Right renal cortex interstitium (tissue), 3 donors: ENCODE measurements around the gene NEK8. TPM values are rescaled to one million over a fixed set of nuclear protein-coding genes. Genes with fewer than 3 reads are reported as not detected.
"Not testable (repeated sequence)": the region's sequence is repeated elsewhere in the genome, so short reads cannot be mapped to it uniquely, and the experiment has no call there.

ENCODE experiments used
- DNase-seq, 3 donors: peaks; one replicate each; pipeline ENCODE4 v3.0.0-alpha.2; 2013; ENCODE audit warnings: low read depth in 3 of 3, low spot score in 2 of 3
- polyA plus RNA-seq, 3 donors: library from polyadenylated mRNA; unstranded; fragments of 120-200 nt; gene quantifications; one replicate each; pipeline ENCODE4 v1.2.1, GENCODE V29; 2013; ENCODE audit not compliant: insufficient read length in 3 of 3

The NEK8 gene
- polyA plus RNA-seq, 3 donors = 6.3 to 7.9 (median 7.1) TPM

GRCh38 chr17:28759256-28759865 is 30.8 kb downstream of the NEK8 start:
- DNase-seq = no peak

GRCh38 chr17:28760601-28761562 is 32.3 kb downstream of the NEK8 start:
- DNase-seq = no peak

- no peak for DNase-seq
Observed at GRCh38 chr17:28763137-28763799, 34.7 kb downstream of the NEK8 start.

GRCh38 chr17:28763804-28764266 is 35.2 kb downstream of the NEK8 start:
- DNase-seq = no peak

- DNase-seq = no peak
Observed at GRCh38 chr17:28765038-28765437, 36.5 kb downstream of the NEK8 start.

- DNase-seq = no peak
Observed at GRCh38 chr17:28773736-28774135, 45.1 kb downstream of the NEK8 start.

GRCh38 chr17:28774206-28774605 is 45.6 kb downstream of the NEK8 start:
- no peak for DNase-seq

GRCh38 chr17:28777178-28777577 is 48.6 kb downstream of the NEK8 start:
- DNase-seq = no peak

GRCh38 chr17:28779601-28780000 is 51.0 kb downstream of the NEK8 start:
- not testable (repeated sequence) for DNase-seq

- DNase-seq = no peak
Observed at GRCh38 chr17:28783161-28783560, 54.6 kb downstream of the NEK8 start.

GRCh38 chr17:28788100-28788499 is 59.5 kb downstream of the NEK8 start:
- DNase-seq = no peak

Other genes with a start within 250 kb of the NEK8 start
- gene FOXN1, start 222.4 kb upstream of the NEK8 start, polyA plus RNA-seq = under 1 TPM; 0.31 to 0.65 (median 0.41) TPM
- gene UNC119, start 176.2 kb upstream of the NEK8 start, polyA plus RNA-seq = 10 to 100 TPM; 51.9 to 61.9 (median 57.3) TPM
- 100 to 1,000 TPM in 1 of 3 donors, 10 to 100 TPM in 2; 89.6 to 109 (median 96.6) TPM for gene PIGS, start 157.3 kb upstream of the NEK8 start, polyA plus RNA-seq
- gene ALDOC, start 151.9 kb upstream of the NEK8 start, polyA plus RNA-seq = 10 to 100 TPM; 23.4 to 26.9 (median 25.3) TPM
- gene SPAG5, start 129.8 kb upstream of the NEK8 start, polyA plus RNA-seq = 10 to 100 TPM; 43.3 to 59.4 (median 52.6) TPM
- gene RSKR, start 114.6 kb upstream of the NEK8 start, polyA plus RNA-seq = 1 to 10 TPM; 7.5 to 8.9 (median 8.5) TPM
- 10 to 100 TPM; 83.8 to 91.6 (median 89.3) TPM for gene BLTP2, start 83.6 kb upstream of the NEK8 start, polyA plus RNA-seq
- 10 to 100 TPM; 83.0 to 95.9 (median 90.7) TPM for gene SDF2, start 66.9 kb upstream of the NEK8 start, polyA plus RNA-seq
- 10 to 100 TPM; 67.1 to 73.6 (median 69.9) TPM for gene SUPT6H, start 66.6 kb upstream of the NEK8 start, polyA plus RNA-seq
- gene PROCA1, start 16.9 kb upstream of the NEK8 start, polyA plus RNA-seq = 1 to 10 TPM; 4.0 to 6.3 (median 5.2) TPM
- 100 to 1,000 TPM; 185 to 200 (median 193) TPM for gene RAB34, start 10.9 kb upstream of the NEK8 start, polyA plus RNA-seq
- 1,000 to 10,000 TPM in 2 of 3 donors, 100 to 1,000 TPM in 1; 935 to 1,015 (median 1,012) TPM for gene RPL23A, start 8.8 kb upstream of the NEK8 start, polyA plus RNA-seq
- gene TLCD1, start 2.6 kb upstream of the NEK8 start, polyA plus RNA-seq = 10 to 100 TPM; 17.0 to 21.0 (median 19.4) TPM
- gene TRAF4, start 15.2 kb downstream of the NEK8 start, polyA plus RNA-seq = 100 to 1,000 TPM in 2 of 3 donors, 10 to 100 TPM in 1; 97.8 to 107 (median 101) TPM
- gene FAM222B, start 114.0 kb downstream of the NEK8 start, polyA plus RNA-seq = 10 to 100 TPM; 19.7 to 20.0 (median 19.9) TPM
- gene ERAL1, start 126.2 kb downstream of the NEK8 start, polyA plus RNA-seq = 10 to 100 TPM; 60.4 to 70.7 (median 65.0) TPM
- gene FLOT2, start 168.9 kb downstream of the NEK8 start, polyA plus RNA-seq = 10 to 100 TPM; 74.4 to 88.0 (median 78.4) TPM
- gene DHRS13, start 174.3 kb downstream of the NEK8 start, polyA plus RNA-seq = 10 to 100 TPM; 10.1 to 14.0 (median 10.4) TPM
- 10 to 100 TPM; 45.0 to 52.0 (median 46.4) TPM for gene PHF12, start 222.7 kb downstream of the NEK8 start, polyA plus RNA-seq